NOMO-1 treated with DMSO at 0.1 percent for 48 hours (cell line): ENCODE measurements around the gene WFS1.

ENCODE experiments used
- DNase-seq: peaks from one replicate; lab custom pipeline; 2025; ENCODE audit not compliant: unreplicated experiment; lab: John Stamatoyannopoulos, UW

Gene WFS1, protein sequence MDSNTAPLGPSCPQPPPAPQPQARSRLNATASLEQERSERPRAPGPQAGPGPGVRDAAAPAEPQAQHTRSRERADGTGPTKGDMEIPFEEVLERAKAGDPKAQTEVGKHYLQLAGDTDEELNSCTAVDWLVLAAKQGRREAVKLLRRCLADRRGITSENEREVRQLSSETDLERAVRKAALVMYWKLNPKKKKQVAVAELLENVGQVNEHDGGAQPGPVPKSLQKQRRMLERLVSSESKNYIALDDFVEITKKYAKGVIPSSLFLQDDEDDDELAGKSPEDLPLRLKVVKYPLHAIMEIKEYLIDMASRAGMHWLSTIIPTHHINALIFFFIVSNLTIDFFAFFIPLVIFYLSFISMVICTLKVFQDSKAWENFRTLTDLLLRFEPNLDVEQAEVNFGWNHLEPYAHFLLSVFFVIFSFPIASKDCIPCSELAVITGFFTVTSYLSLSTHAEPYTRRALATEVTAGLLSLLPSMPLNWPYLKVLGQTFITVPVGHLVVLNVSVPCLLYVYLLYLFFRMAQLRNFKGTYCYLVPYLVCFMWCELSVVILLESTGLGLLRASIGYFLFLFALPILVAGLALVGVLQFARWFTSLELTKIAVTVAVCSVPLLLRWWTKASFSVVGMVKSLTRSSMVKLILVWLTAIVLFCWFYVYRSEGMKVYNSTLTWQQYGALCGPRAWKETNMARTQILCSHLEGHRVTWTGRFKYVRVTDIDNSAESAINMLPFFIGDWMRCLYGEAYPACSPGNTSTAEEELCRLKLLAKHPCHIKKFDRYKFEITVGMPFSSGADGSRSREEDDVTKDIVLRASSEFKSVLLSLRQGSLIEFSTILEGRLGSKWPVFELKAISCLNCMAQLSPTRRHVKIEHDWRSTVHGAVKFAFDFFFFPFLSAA

DNA sequence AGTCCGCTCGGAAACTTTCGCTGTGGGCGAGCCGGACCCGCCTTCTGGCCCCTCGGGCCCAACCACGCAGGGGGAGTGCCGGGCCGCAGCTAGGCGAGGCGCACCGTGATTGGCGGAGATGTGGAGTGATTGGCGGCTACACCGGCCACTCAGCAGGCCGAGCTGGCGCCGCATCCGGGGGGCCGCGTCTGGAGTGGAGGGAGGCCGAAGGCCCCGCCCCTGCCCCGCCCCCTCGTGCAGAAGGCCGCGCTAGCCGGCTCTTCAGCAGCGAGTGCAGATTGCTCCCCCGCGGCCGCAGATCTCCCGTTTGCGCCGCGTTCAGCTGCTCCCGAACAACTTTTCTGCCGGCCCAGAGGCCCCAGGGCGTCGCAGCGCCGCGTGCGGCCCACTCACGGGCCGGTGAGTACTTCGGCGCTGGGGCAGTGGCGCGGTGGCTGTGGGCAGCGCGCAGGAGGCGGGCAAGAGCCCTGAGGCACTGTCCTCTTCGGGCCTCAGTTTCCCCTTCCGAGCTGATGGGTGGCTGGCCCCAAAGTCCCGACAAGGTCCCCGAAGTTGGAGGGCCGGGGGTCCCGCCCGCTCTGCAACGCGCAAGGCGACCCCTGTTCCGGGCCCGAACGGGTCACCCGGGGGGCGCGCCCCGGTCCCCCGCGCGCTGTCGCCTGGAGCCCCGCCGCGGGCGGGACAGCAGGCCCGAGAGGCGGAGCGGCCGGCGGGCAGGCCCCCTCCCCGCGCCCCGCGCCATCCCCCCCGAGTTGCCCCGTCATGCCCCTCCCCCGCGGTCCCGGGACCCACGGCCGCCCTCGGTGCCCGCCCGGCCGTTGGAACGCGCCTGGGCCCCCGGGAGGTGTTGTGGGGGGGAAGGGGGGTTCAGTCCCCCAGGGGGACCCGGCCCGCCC lies at the start of gene WFS1:
Gene WFS1 (plus strand): TSS at position 235 of the 896 bp plus-strand sequence. CDS start 7,606 bp downstream, outside the sequence.
- DNase-seq: peak; percentile 95

DNA sequence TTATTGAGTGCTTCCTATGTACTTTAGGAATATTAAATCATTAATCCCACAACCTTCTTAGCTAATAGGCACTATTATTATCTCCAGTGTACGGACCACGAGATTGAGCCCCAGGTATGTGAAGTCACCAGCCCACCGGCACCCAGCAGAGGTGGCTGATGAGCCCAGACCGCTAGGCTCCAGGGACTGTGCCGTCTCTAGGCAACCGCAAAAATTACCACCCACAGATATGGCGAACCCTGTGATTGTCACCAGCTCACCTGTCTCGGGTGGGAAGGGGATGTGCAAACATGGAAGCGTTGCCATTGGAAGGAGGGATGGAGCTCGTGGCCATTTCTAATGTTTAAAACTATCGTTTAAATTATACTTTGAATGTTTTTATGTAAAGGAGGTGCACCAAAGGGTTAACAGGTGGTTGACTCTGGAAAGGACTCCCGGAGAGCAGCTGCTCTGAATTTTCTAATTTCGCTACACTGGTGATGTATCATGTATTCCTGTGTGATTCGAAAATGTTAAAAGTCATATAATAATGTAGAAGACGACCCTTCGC lies 48.3 kb upstream of the WFS1 start:
- no peak for DNase-seq

DNA sequence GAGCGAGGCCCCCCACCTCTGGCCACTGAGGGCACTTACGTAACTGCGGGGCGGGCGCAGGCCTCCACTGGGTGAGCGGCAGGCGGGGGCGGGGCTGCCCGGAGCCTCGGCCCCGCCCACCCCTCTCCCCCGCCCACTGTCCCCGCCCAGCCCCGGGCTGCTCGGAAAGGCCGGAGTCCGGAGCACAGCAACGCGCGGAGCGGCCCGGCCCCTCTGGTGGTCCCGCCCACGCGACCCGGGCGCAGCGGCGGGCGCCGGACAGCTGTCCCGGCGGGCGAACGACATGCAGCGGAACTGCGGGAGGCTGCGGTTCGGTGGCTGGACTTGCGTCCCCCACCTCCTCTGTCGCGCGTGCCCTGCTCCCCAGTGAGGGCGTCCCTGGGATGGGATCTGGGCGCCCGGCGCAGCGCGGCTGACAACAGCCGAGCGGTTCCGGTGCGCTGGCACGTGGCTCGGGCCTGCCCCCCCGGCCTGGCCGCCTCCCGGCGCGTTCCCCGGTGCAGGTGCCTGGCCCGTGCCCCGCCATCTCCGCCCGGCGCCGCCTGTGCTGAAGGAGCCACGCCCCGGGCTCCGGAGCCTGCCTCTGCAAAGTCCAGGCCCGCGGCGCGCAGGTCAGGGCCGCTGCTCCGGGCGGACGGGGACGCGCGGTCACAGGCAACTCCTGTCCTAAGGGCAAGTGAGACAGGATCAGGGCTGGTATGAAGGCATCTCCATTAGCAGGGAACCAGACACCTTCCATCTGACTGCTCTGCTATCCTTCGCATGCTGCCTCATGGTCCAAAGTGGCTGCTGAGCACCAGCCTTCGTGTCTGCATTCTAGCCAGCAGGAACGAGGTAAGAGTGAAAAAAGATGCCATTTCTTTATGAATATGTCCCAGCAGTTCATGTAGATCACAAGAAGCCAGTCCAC lies 47.5 kb upstream of the WFS1 start:
- no peak for DNase-seq

DNA sequence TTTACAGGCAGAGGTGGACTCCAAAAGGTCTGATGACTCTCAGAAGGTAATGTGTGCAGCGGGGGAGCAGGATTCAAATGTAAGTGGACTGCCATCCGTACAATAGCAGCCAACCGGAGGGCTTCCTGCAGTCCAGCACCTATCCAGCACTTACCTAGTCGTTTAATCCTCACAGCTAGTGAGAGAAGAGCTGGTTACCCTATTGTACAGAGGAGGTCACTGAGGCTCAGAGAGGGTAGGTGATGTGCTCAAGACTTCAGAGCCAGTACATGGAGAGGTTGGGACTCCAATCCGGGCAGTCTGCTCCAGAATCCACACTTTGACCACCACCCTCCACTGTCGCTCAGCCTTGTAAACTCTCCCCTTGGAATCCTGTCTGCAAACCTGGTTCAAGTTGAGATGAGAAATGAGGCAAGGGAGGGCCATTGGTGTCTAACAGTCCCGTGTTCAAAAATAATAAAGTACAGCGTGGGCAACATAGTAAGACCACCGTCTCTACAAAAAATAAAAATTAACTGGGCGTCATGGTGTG lies 46.8 kb upstream of the WFS1 start:
- no peak for DNase-seq

DNA sequence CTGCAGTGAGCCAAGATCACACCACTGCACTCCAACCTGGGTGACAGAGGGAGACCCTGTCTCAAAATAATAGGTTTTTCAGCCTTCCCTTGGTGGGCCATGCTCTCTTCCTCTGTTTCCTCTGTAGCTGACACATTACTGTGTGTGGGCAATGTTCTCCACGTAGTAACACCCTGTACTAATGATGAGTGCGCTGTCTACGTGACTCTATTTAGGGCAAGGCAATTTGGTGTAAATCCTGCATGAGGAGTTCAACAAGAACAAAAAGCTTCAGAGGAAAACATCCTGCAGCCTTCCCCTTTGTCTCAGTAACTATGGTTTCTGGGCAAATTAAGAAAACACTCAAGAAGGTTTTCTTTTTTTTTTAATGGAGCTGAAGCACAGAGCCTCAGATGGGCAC lies 44.9 kb upstream of the WFS1 start:
- no peak for DNase-seq

DNA sequence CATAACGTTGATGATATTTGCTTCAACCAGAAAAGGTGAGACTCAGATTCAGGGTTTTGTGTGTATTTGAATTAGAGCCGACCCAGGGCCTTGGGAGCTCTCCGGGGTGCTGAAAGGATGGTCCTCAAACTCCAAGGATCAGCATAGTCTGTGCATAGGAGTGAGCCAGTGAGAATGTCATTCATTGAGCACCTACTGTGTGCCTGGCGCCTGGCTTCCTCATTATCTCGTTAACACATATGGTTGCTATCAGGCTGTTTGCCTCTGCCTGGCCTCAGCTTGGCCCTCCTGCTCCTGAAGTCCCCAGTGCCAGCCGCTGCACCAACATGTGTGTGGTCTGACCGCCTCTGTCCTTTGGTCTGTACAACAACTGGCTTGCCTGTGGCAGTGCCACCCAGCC lies 44.2 kb upstream of the WFS1 start:
- no peak for DNase-seq

DNA sequence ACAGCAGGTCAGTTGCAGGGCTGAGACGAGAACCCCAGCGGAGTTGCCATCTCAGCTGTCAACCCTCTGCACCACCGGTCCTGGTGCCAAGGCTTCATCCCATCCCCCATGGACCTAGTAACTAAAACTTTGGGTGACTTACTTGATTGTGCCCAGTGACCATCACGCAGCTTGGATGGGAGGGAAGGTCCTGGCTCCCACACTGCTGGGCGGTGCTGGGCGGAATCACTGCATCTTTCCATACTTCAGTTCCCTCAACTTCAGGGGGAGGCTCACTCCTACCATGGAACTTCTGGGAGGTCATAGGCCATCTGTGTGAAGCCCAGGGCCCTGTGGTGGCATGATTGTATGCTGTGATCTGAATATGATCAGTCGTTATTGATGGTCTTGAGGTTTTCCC lies 43.1 kb upstream of the WFS1 start:
- DNase-seq: no peak

DNA sequence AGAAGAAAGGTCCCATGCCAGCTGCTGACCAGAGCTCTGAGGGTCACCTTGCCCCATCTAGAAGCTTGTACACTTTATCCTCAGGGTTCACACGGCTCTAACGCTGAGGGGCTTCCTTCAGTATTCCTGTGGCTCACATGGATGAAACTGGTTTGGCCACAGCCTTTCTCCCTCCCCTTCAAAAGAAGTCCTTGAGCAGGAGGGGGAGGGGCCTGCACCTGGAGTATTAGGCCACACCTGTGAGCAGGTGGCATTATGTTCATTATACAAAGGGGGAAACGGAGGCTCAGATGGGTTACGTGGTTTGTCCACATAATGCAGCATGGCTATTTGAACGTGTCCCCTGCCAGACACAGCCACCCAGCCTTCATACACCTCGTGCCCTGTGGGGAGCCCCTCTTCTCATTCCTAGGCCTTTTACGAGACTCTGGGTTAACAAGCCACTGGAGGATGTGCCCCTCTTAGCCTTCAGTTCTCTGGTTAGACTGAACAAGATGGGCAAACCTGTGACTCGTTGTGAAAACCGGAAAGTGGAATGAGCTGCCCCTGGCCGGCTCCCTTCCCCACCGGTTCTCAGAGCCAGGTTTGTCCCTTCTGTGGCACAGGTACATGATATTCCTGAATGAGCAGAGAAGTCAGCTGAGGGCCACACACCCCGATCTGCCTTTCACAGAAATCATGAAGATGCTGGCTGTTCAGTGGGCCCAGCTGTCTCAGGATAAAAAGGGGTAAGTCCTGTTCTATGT lies 42.1 kb upstream of the WFS1 start:
- DNase-seq: no peak

DNA sequence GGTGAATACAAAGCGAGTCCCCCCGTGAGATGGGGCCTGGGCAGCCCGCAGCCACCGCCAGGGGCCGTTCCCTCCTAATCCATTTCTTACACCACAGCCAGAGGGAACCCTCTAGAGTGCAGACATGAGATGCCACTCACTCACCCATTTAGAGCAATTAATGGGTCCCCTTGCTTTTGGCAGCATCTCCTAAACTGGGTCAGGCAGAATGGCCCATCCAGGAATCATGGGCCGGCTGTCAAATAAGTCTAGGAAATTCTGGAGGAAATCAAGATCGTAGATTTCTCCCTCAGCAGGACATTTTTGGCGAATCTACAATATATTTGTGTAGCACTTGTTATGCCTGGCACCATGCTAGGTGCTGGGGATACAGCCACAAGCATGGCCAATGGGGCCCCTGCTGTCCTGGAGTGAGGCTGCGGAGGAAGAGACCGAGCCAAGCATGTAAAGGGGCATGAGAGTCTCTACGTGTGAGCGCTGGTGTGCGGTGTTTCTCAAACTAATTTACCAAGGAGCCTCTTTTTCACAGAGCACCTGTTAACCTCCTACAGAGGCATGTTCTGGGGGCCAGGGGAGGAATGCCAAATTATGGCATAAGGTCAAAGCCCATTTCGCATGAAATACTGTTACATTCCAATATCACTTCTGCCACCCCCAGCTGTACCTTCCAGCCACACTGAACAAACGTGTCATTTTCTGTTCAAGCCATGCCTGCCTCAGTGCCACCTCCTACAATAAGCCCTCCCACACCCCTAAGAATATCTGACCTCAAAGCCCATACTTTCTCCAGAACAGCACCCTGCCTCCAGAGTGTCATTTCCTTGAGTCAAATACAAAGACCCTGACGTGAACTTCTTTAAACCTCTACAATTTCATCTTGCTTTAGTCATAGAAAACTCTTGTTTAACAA lies 41.2 kb upstream of the WFS1 start:
- DNase-seq: no peak

DNA sequence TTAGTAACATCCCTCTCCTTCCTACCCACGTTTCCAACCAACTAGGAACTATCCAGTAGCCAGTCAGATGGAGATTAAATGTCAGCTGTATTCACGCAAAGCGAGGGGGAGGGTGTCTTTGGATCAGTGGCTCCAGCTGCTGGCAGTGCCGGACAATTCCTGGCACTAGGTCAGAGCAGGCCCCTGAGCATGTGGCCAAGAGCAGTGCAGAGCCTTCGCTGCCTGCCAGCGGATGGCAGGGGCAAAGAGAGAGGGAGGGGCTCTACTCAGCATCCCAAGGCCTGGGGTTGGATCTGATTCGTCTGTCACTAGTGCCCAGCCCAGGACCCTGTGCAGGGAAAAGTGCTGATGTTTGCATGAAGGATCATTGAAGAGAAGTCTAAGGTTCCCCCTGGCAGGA lies 40.6 kb upstream of the WFS1 start:
- DNase-seq: no peak

DNA sequence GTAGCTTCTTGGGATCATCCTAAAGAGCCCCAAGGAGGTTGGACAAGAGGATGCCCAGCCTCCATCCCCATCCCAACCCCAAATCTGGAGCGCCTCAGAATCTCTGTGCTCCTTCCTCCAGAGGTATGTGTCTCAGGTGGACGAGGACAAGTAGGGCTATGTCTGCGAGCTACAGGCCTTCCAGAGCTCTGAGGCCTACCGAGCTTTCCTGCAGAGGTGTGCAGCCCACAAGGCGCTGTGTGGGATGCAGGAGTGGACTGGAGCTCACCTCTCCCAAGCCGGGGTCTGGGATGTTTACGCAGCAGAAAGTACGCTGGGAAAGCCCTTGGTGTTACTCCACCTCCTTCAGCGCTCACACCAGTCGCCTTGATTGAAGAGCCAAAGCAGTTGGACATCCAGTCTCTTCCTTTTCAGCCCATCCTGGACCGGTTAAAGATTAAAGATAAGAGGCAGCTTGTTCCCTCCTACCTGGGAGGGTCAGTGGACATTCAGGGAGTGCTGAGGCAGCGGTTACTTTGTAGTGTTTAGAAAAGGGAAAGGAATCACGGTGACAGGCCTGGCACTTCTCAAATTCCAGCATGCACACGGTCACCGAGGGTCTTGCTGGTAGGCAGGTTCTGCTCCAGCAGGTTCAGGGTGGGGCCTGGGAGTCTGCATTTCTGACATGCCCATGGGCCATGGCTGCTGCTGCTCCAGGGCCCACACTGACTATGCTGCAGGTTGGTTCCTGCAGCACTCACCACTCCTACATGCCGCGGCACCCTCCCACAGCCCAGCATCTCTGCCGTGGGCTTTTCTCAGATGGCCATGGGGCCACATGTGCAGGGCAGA lies 39.8 kb upstream of the WFS1 start:
- DNase-seq: no peak

DNA sequence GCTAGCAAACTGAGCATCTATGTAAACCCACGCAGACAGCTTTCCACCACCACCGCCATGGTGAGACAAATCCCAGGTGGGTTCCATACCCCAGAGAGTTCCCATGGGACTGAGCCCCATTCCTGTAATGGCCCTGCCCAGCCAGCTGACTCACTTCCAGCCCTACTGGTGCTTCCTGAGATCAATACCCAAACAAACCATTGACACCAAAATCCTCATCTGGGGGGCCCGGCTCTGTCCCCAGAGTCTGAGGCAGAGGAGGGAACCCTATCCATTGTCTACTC lies 39.2 kb upstream of the WFS1 start:
- no peak for DNase-seq

DNA sequence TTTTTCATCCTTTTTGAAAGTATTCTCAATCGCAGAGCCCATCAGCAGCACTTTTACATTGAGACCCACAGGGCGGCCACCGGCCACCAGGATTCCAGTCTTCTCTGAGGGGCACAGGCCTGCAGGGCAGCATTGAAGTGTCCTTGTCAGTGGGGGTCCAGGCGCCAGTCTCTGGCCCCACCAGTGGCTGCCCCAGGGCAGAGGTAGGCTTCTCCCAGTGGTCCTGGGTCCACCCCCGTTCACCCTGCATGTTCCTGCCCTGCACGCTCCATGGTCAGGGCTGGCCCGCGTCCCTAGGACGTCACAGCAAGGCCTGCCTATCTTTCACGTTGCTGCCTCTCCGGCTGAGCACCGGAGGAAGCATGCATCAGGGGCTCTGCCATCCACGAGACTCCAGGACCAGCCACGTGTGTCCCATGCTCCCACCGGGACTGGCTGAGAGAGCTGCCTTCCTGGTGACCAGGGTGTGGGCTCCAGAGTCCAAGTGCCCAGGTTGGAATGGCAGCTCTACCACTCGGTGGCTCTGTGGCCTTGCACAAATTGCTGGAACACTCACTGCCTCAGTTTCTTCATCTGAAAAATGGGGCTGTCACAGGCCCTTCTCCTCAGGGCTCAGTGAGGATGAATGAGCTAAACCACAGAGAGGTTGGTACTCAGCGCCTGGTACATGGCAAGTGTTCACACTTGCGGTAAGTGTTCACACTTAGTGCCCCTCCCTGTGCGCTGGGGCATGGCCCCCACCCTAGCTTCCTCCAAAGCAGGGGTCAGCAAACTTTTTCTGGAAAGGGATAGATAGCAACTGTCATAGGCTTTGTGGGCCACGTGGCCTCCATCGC lies 38.6 kb upstream of the WFS1 start:
- DNase-seq: no peak

DNA sequence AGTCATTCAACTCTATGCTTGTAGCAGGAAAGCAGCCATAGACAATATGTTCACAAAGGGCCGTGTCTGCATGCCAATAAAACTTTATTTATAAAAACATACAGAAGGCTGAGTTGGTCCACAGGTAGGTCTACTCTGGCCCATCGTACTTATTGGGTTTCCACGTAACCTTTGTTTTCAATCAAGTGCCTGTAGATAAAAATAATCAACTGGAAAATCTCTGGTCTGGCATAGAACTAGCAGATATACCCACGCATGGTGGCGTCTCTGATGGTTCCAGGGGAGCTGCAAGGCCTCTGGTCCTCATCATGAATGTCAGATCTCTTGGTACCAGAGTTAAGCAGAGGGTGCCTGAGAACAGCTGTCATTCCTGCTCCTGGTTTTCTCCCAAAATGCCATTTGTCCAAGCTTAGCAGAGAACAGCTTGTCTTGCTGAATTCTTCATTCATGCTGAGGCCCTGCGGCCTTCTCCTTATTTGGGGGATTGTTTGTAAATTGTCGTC lies 37.9 kb upstream of the WFS1 start:
- DNase-seq: no peak

DNA sequence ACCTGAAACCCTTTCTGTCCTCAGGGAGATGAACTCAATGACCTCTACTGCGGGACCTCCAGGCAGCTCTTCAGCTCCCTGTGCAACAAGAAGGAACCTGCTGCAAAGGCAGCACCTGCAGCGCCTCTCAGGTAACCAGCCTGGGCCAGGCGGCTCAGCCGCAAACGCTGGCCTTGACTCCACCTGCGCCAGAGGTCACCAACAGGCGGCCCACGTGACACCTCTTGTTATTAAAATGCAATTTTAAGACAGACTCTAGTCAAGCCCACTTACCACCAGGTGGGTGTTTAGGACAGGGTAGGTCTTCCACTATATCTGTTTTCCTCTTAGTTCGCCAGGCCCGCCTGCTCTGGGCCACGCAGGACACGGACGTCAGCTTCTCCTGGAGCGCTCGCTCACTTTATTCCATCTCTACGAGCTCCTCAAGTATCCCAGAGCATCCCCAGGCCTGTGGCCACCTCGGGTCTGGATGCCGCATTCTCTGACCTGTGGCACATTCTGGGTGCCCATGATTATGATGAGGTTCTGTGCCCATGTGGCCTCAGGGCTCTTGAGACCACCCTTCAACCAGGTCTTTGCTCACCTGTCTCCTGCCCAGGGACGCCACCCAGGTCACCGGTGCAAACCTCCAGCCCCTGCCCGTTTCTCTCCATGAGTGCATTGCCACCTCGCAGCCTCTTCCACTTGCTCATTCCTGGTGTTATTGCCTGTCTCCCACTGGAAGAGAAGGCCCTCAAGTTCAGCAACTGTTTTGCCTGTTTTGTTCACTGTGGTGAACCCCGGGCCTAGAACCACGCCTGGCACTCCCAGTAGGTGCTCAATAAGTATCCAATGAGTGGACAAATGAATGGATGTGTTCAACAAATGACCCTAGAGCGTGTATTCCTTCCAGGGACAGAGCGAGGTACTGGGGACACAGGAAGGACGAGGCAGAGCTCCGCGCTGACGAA lies 36.5 kb upstream of the WFS1 start:
- DNase-seq: no peak
